ENCODE measurements around the gene DPM3. TPM values are rescaled to one million over a fixed set of nuclear protein-coding genes. Genes with fewer than 3 reads are reported as not detected.

DPM3 gene
- total and polyA plus RNA-seq, 2 of the 13 experiments (the other 11 are each of a cell fraction or from before 2014, with no cell fraction given) = 23.2 to 53.4 TPM

- peak; percentile 88 for FAIRE-seq
- ChIA-PET CTCF (ENCODE audit: low intra/inter-chr PET ratio, low total read pairs) (no interaction called here), POLR2A (interaction anchor here (1.2 to 4.7 kb wide), 3 partner anchors 17 to 28 kb away, joined by 3 to 32 read pairs (median 4); partner anchors contain the start of genes EFNA1 and SLC50A1)
- ATAC-seq = peak; percentile 86
- Histone ChIP-seq H3K9me3 (ENCODE audit: low read length) (no peaks in the 10 kb centered on the region), H3K4me3 (replicated peaks in 1 of 3; ENCODE audit: insufficient read depth in 1 of 3, low read depth in 2 of 3, low read length in 3 of 3) (peak overlapping the region in 1 of 3 experiments; percentile 12; a peak in 1 of 6 replicates), H3K36me3 (replicated peaks in 1 of 2; ENCODE audit: control insufficient read depth in 1 of 2, insufficient read depth in 2 of 2, low read length in 2 of 2) (no peaks in the 10 kb centered on the region), H3K4me1 (ENCODE audit: insufficient read depth, low read length) (peaks cover 69% of the 10 kb centered on the region), H2AFZ (ENCODE audit: low read length) (peak overlapping the region; percentile 18), H3K4me2 (ENCODE audit: low read depth, low read length) (peak overlapping the region; percentile 61), H3K27me3 (ENCODE audit: control insufficient read depth in 1 of 2, insufficient read depth in 2 of 2, low read length in 2 of 2) (no peaks in the 10 kb centered on the region), H3K9ac (ENCODE audit: insufficient read depth, low read depth, low read length) (peak overlapping the region; percentile 39; the same call in 1 of the 2 replicates), H3K27ac (ENCODE audit: extremely low read length, insufficient read depth, low read length) (peak overlapping the region; percentile 61), H3K79me2 (ENCODE audit: insufficient read depth, low read length) (no peaks in the 10 kb centered on the region), H4K20me1 (ENCODE audit: insufficient read depth, low read length) (no peaks in the 10 kb centered on the region)
- peak; percentile 89 for DNase-seq (ENCODE audit: low spot score)
- 35% methylated on average over 12 of the region's 12 CpGs for WGBS (ENCODE audit: low lambda C conversion rate)
- in situ Hi-C loops (cut with HindIII; ENCODE audit: extremely low pct_ligation_motif_present, low pct_unique_long_range_greater_than_20kb) (no loop called here), intact Hi-C loops (cut with micrococcal nuclease; ENCODE audit: unreplicated experiment) (loop anchor here (2.0 kb wide), 1 partner anchor 19 kb away; the partner anchor contains the start of gene EFNA1)
- no TSS peak for BruUV-seq (replicated peaks)
- TF ChIP-seq FOXP4 (CRISPR knock-in tag; IDR thresholded peaks at IDR 0.05) (peak; percentile 42; the same call in 1 of the 2 replicates), MAFG (CRISPR knock-in tag; IDR thresholded peaks at IDR 0.05) (no peak), SMAD1 (CRISPR knock-in tag; IDR thresholded peaks at IDR 0.05; ENCODE audit: borderline replicate concordance, low read depth) (no peak), TARDBP (CRISPR knock-in tag; IDR thresholded peaks at IDR 0.05) (0 out of 2 replicates have a peak, but pooled peaks have one; percentile 43), HDAC1 (CRISPR knock-in tag; IDR thresholded peaks at IDR 0.05) (no peak), GATAD2A (CRISPR knock-in tag; IDR thresholded peaks at IDR 0.05) (peak; percentile 82), USF2 (IDR thresholded peaks at IDR 0.05; ENCODE audit: low read depth, low read length) (peak; percentile 46), USF2 (CRISPR knock-in tag; IDR thresholded peaks at IDR 0.05; ENCODE audit: borderline replicate concordance) (peak; percentile 64; the same call in 1 of the 2 replicates), HMGXB3 (CRISPR knock-in tag; IDR thresholded peaks at IDR 0.05; ENCODE audit: borderline replicate concordance) (no peak), ZNF841 (CRISPR knock-in tag; IDR thresholded peaks at IDR 0.05; ENCODE audit: borderline replicate concordance) (no peak), BHLHE40 (IDR thresholded peaks at IDR 0.05; ENCODE audit: low read length) (peak; percentile 97), ZNF589 (CRISPR knock-in tag; conservative IDR thresholded peaks at IDR 0.05) (peak; percentile 49; the same call in 1 of the 2 replicates), EP300 (IDR thresholded peaks at IDR 0.05; ENCODE audit: low read depth in 2 of 2, low read length in 2 of 2) (peak; percentile 49 to 78; a peak in 3 of 4 replicates), EP300 (CRISPR knock-in tag; IDR thresholded peaks at IDR 0.05; ENCODE audit: borderline replicate concordance) (0 out of 2 replicates have a peak, but pooled peaks have one; percentile 42)
Measured at GRCh38 chr1:155107309-155108264, 32.7 kb downstream of the DPM3 start.
